ENCODE measurements around the gene EP300.
"Not testable (repeated sequence)": the region's sequence is repeated elsewhere in the genome, so short reads cannot be mapped to it uniquely, and the experiment has no call there.

The EP300 gene

GRCh38 chr22:41177622-41178424, 85.4 kb downstream of the EP300 start:
- in situ Hi-C loops (cut with HindIII; ENCODE audit: low sequenced_read_pairs) = no loop called here
- TF ChIP-seq CTCF (IDR thresholded peaks at IDR 0.05; ENCODE audit: low read depth, low read length) = no peak

GRCh38 chr22:41178425-41178975, 86.1 kb downstream of the EP300 start:
- DNase-seq (ENCODE audit: low read depth, low spot score) = no peak
- no peak for TF ChIP-seq CTCF (IDR thresholded peaks at IDR 0.05; ENCODE audit: low read depth, low read length)
- in situ Hi-C loops (cut with HindIII; ENCODE audit: low sequenced_read_pairs) = no loop called here
- H3K4me3 ChIP-seq (ENCODE audit: low read depth, low read length) = no peak overlapping the region

More at GRCh38 chr22:41177622-41178424, 85.4 kb downstream of the EP300 start:
- no peak overlapping the region for H3K4me3 ChIP-seq (ENCODE audit: low read depth, low read length)
- no peak for DNase-seq (ENCODE audit: low read depth, low spot score)

GRCh38 chr22:41180362-41180761, 88.0 kb downstream of the EP300 start:
- DNase-seq (ENCODE audit: low read depth, low spot score); in situ Hi-C loops (cut with HindIII; ENCODE audit: low sequenced_read_pairs); H3K4me3 ChIP-seq (ENCODE audit: low read depth, low read length): not testable (repeated sequence)

GRCh38 chr22:41180926-41181325, 88.5 kb downstream of the EP300 start:
- H3K4me3 ChIP-seq (ENCODE audit: low read depth, low read length) = no peak overlapping the region
- no peak for TF ChIP-seq CTCF (IDR thresholded peaks at IDR 0.05; ENCODE audit: low read depth, low read length)
- in situ Hi-C loops (cut with HindIII; ENCODE audit: low sequenced_read_pairs) = no loop called here
- DNase-seq (ENCODE audit: low read depth, low spot score) = no peak

- in situ Hi-C loops (cut with HindIII; ENCODE audit: low sequenced_read_pairs) = no loop called here
- no peak for DNase-seq (ENCODE audit: low read depth, low spot score)
- TF ChIP-seq CTCF (IDR thresholded peaks at IDR 0.05; ENCODE audit: low read depth, low read length) = no peak
- H3K4me3 ChIP-seq (ENCODE audit: low read depth, low read length) = no peak overlapping the region
These were observed 89.2 kb downstream of the EP300 start for GRCh38 chr22:41181349-41182241.

- in situ Hi-C loops (cut with HindIII; ENCODE audit: low sequenced_read_pairs) = no loop called here
- no peak for DNase-seq (ENCODE audit: low read depth, low spot score)
- no peak overlapping the region for H3K4me3 ChIP-seq (ENCODE audit: low read depth, low read length)
- TF ChIP-seq CTCF (IDR thresholded peaks at IDR 0.05; ENCODE audit: low read depth, low read length) = no peak
These were observed 92.3 kb downstream of the EP300 start for GRCh38 chr22:41184679-41185078.

Measured in astrocyte of the spinal cord (primary cell).